GM03348 (cell line): ENCODE results near the gene KCNH8.

Source experiments
- DNase-seq: peaks from one replicate; pipeline ENCODE4 v3.0.0; 2012; ENCODE audit warnings: low spot score

KCNH8 gene

GRCh38 chr3:19485267-19485666 is 337.0 kb downstream of the KCNH8 start:
- no peak for DNase-seq

DNA sequence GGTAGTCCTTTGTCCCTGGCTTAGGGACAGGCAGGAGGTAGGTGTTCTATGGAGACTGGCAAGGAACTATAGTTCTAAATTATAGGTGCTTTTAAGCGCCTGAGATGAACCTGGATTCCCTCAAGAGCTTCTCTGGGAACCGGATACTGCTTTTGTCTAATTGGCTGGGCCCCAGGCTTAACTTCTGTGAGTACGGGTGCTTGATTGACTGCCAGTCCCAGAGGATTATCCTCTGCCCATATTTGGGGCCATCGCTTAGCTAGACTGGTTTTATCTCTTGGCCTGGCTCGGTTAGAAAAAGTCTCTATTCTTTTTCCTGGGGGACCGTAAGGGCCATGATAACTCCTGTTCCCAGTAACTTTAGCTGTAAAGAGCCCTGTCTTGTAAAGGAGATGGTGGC is 339.1 kb downstream of the KCNH8 start:
- no peak for DNase-seq

GRCh38 chr3:19488939-19489338 is 340.6 kb downstream of the KCNH8 start:
- DNase-seq, result no peak

- DNase-seq, result no peak
Measured at GRCh38 chr3:19489936-19490335, 341.6 kb downstream of the KCNH8 start.

DNA sequence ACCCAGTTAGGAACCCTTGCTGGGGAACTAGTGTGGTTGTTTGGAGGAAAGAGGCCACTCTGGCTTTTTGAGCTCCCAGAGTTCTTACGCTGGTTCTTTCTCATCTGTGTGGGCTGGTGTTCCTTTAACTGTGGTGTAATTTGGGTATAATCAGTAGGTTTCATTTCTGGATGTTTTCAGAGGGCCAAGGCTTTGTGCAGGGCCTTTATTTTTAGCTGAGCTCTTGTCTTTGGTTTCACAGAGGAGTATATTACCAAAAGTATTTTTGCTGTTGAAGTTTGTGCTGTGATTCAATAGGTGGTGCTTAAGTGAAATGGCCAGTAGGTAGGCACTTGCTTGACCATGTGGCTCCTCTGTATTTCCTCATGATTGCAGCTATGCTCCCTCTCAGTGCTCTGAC is 357.9 kb downstream of the KCNH8 start:
- no peak for DNase-seq

- no peak for DNase-seq
Measured at GRCh38 chr3:19522305-19522704, 374.0 kb downstream of the KCNH8 start.

DNA sequence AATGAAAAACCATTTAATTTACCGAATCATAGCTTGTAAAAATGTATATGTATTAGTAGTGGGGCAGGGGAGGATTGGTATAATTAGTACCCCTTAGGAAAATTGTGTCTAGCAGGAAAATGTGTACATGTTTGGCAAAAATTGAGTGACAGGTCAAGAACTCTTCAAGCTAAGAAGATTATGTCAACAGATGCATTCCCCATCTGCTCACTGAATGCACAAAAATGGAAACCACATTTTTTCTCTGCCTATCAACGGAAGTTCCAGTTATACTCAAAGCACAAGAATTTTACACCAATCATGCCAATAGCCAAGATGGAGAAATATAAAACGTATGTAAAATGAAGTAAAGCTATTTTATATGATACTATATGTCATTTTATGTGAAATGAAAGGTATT is 377.8 kb downstream of the KCNH8 start:
- no peak for DNase-seq

- DNase-seq, result no peak
Measured at GRCh38 chr3:19527746-19528145, 379.4 kb downstream of the KCNH8 start.

GRCh38 chr3:19531426-19531825 is 383.1 kb downstream of the KCNH8 start:
- DNase-seq, result no peak

- DNase-seq, result no peak
Measured at GRCh38 chr3:19539518-19540392, 391.4 kb downstream of the KCNH8 start.

- DNase-seq, result no peak
Measured at GRCh38 chr3:19540464-19540863, 392.2 kb downstream of the KCNH8 start.

GRCh38 chr3:19541284-19541683 is 393.0 kb downstream of the KCNH8 start:
- DNase-seq, result no peak

DNA sequence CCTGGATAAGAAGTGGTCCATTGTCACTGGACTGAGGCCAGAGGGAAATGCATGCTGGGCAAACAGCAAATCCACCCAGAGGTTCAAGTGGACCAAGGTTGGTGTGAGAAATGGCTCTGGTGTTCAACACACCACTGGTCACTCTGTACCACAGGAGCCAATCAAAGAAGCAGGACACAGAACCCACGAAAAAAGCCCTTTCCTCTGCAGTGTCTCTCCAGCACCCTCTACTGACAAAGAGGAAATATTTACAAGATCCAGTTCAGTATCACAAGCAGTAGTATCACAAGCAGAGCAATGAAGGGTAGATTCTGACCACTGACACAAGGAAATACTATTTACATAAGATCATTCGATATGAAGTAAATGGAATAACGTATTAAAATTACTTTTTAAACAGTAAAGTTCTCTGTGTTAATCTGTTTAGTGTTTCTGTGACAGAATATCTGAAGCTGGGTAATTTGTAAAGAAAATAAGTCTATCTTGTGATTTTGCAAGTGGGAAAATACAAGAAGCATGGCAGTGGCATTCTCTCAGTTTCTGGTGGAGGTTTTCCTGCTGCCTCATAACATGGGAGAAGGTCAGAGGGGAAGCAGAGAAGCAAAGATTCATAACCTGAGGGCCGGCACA is 395.0 kb downstream of the KCNH8 start:
- DNase-seq, result no peak

DNA sequence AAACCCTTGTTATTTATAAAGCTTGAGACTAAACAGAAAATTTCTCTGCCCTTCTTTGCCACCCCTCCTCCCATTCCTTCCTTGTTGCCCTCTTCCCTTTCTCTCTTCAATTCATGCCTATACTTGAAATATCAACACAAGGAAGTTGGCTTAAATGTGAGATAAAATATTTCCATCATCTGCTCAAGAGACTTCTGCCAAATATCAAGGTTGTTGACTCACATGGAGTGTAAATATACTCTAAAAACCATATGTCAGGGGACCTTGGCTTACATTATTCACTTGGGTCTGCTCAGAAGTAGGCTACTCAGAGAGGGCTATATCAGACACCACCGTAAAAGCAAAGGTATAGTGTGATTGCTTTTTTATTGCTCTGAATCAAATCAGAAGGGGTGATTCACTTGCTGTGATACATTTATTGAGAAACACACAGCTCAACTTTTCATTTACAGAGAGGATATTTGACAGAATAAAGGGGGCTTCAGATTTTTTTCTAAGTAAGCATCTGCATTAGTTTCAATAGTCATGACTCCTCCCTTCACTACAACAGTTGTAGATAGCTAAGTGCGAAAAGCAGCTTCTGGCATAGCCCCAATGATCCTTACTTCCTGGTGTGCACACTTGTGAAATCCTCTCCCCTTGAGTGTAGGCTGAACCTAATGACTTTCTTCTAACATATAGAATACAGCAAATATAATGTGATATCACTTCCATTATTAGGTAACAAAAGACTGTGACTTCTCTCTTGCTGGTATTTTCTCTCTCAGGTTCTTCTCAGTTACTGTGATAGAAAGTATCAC is 399.6 kb downstream of the KCNH8 start:
- DNase-seq, result no peak

- DNase-seq, result no peak
Measured at GRCh38 chr3:19559724-19560442, 411.6 kb downstream of the KCNH8 start.

DNA sequence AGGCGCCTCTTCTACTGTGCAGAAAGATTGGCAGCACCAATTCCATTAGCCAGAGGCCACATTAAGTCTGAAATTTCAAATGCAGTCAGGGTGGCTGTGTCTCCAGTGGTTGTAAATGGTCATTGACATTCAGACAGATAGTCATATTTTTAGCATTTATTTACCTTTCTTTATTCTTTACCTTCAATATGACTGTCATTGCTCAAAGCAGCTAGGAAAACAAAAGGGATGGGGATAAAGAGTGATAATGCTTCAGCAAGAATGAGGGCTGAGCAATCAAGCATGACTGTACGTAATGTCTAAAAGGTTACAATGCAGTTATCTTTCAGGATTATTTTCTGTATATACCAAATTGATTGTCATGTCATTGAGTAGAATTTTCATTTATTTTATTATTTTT is 425.3 kb downstream of the KCNH8 start:
- DNase-seq, result no peak

- no peak for DNase-seq
Measured at GRCh38 chr3:19574268-19574667, 426.0 kb downstream of the KCNH8 start.

GRCh38 chr3:19576343-19576742 is 428.0 kb downstream of the KCNH8 start:
- DNase-seq, result no peak
